ENCODE data around the gene YTHDC2. TPM values are rescaled to one million over a fixed set of nuclear protein-coding genes. Genes with fewer than 3 reads are reported as not detected.
"Not testable (repeated sequence)": the region's sequence is repeated elsewhere in the genome, so short reads cannot be mapped to it uniquely, and the experiment has no call there.

Gene YTHDC2
- total and polyA plus RNA-seq, 5 donors = 6.4 to 21.1 (median 16.2) TPM

- intact Hi-C loops (cut with DNase I) = loop anchor here in 1 of 4 donors (10.0 kb wide), 1 partner anchor 217 kb away; no protein-coding TSS in a partner anchor
- Histone ChIP-seq H3K4me3 (ENCODE audit: low read length) (no peak overlapping the region), H3K4me1 (ENCODE audit: control insufficient read depth, insufficient read depth, low read length) (no peaks in the 10 kb centered on the region), H3K27me3 (ENCODE audit: control insufficient read depth, insufficient read depth) (no peaks in the 10 kb centered on the region), H3K9me3 (ENCODE audit: control insufficient read depth, low read length) (no peaks in the 10 kb centered on the region), H3K27ac (ENCODE audit: low read length) (no peak overlapping the region)
- 49% methylated on average over 1 of the region's 1 CpG for WGBS
- no peak for DNase-seq
- ATAC-seq = no peak
Measured at GRCh38 chr5:113601423-113601822, 87.9 kb downstream of the YTHDC2 start.

- intact Hi-C loops (cut with DNase I) = loop anchor here in 1 of 4 donors (10.0 kb wide), 1 partner anchor 218 kb away; no protein-coding TSS in a partner anchor
- H3K4me3 ChIP-seq (ENCODE audit: low read length); ATAC-seq; H3K27me3 ChIP-seq (ENCODE audit: control insufficient read depth, insufficient read depth); H3K4me1 ChIP-seq (ENCODE audit: control insufficient read depth, insufficient read depth, low read length); DNase-seq; H3K27ac ChIP-seq (ENCODE audit: low read length); H3K9me3 ChIP-seq (ENCODE audit: control insufficient read depth, low read length): not testable (repeated sequence)
- 78% methylated on average over 4 of the region's 4 CpGs for WGBS
Measured at GRCh38 chr5:113603246-113603645, 89.8 kb downstream of the YTHDC2 start.

GRCh38 chr5:113606298-113607134 is 93.0 kb downstream of the YTHDC2 start:
- DNase-seq = peak; percentile 35 to 73 (median 57)

GRCh38 chr5:113607361-113607760 is 93.9 kb downstream of the YTHDC2 start:
- Histone ChIP-seq H3K27ac (ENCODE audit: low read length) (no peak overlapping the region), H3K4me1 (ENCODE audit: control insufficient read depth, insufficient read depth, low read length) (no peaks in the 10 kb centered on the region), H3K27me3 (ENCODE audit: control insufficient read depth, insufficient read depth) (no peaks in the 10 kb centered on the region), H3K9me3 (ENCODE audit: control insufficient read depth, low read length) (no peaks in the 10 kb centered on the region), H3K4me3 (ENCODE audit: low read length) (no peak overlapping the region)
- 65% methylated on average over 3 of the region's 3 CpGs for WGBS
- DNase-seq = no peak
- ATAC-seq = no peak
- intact Hi-C loops (cut with DNase I) = loop anchor here in 1 of 4 donors (5.0 to 10.0 kb wide), 2 partner anchors 223 to 610 kb away; no protein-coding TSS in a partner anchor

More at GRCh38 chr5:113606298-113607134, 93.0 kb downstream of the YTHDC2 start:
- WGBS = 30% methylated on average over 13 of the region's 13 CpGs
- ATAC-seq = peak; percentile 94 to 95
- Histone ChIP-seq H3K9me3 (ENCODE audit: control insufficient read depth, low read length) (no peaks in the 10 kb centered on the region), H3K27me3 (ENCODE audit: control insufficient read depth, insufficient read depth) (no peaks in the 10 kb centered on the region), H3K27ac (ENCODE audit: low read length) (no peak overlapping the region), H3K4me3 (ENCODE audit: low read length) (peak overlapping the region; percentile 18), H3K4me1 (ENCODE audit: control insufficient read depth, insufficient read depth, low read length) (no peaks in the 10 kb centered on the region)
- intact Hi-C loops (cut with DNase I) = loop anchor here in 1 of 4 donors (5.0 to 10.0 kb wide), 2 partner anchors 222 to 609 kb away; no protein-coding TSS in a partner anchor

- no peak for DNase-seq
- Histone ChIP-seq H3K27me3 (ENCODE audit: control insufficient read depth, insufficient read depth) (no peaks in the 10 kb centered on the region), H3K4me1 (ENCODE audit: control insufficient read depth, insufficient read depth, low read length) (no peaks in the 10 kb centered on the region), H3K9me3 (ENCODE audit: control insufficient read depth, low read length) (no peaks in the 10 kb centered on the region), H3K4me3 (ENCODE audit: low read length) (no peak overlapping the region), H3K27ac (ENCODE audit: low read length) (no peak overlapping the region)
- no peak for ATAC-seq
- 47% methylated on average over 3 of the region's 3 CpGs for WGBS
- intact Hi-C loops (cut with DNase I) = loop anchor here in 1 of 4 donors (5.0 to 10.0 kb wide), 2 partner anchors 223 to 611 kb away; no protein-coding TSS in a partner anchor
Measured at GRCh38 chr5:113608113-113608596, 94.7 kb downstream of the YTHDC2 start.

- Histone ChIP-seq H3K27me3 (ENCODE audit: control insufficient read depth, insufficient read depth) (no peaks in the 10 kb centered on the region), H3K4me1 (ENCODE audit: control insufficient read depth, insufficient read depth, low read length) (no peaks in the 10 kb centered on the region), H3K4me3 (ENCODE audit: low read length) (no peak overlapping the region), H3K27ac (ENCODE audit: low read length) (no peak overlapping the region), H3K9me3 (ENCODE audit: control insufficient read depth, low read length) (no peaks in the 10 kb centered on the region)
- intact Hi-C loops (cut with DNase I) = loop anchor here in 1 of 4 donors (10.0 kb wide), 1 partner anchor 843 kb away; no protein-coding TSS in a partner anchor
- DNase-seq (no peak), ATAC-seq (peak; percentile 30 to 48)
- WGBS = under 1% methylated on average over 4 of the region's 4 CpGs
Measured at GRCh38 chr5:113612060-113612496, 98.6 kb downstream of the YTHDC2 start.

GRCh38 chr5:113614191-113614590 is 100.7 kb downstream of the YTHDC2 start:
- Histone ChIP-seq H3K27me3 (ENCODE audit: control insufficient read depth, insufficient read depth) (no peaks in the 10 kb centered on the region), H3K9me3 (ENCODE audit: control insufficient read depth, low read length) (no peaks in the 10 kb centered on the region), H3K27ac (ENCODE audit: low read length) (no peak overlapping the region), H3K4me3 (ENCODE audit: low read length) (no peak overlapping the region), H3K4me1 (ENCODE audit: control insufficient read depth, insufficient read depth, low read length) (no peaks in the 10 kb centered on the region)
- intact Hi-C loops (cut with DNase I) = loop anchor here in 1 of 4 donors (10.0 kb wide), 1 partner anchor 841 kb away; no protein-coding TSS in a partner anchor
- WGBS = 63% methylated on average over 1 of the region's 1 CpG
- ATAC-seq = no peak
- DNase-seq = no peak

- 13% methylated on average over 2 of the region's 2 CpGs for WGBS
- H3K27ac ChIP-seq (ENCODE audit: low read length) = no peak overlapping the region
- no peaks in the 10 kb centered on the region for H3K9me3 ChIP-seq (ENCODE audit: control insufficient read depth, low read length)
- H3K27me3 ChIP-seq (ENCODE audit: control insufficient read depth, insufficient read depth) = no peaks in the 10 kb centered on the region
- DNase-seq (no peak), ATAC-seq (peak; percentile 47 to 71)
- H3K4me3 ChIP-seq (ENCODE audit: low read length) = no peak overlapping the region
- intact Hi-C loops (cut with DNase I) = loop anchor here in 1 of 4 donors (10.0 kb wide), 1 partner anchor 839 kb away; no protein-coding TSS in a partner anchor
- H3K4me1 ChIP-seq (ENCODE audit: control insufficient read depth, insufficient read depth, low read length) = no peaks in the 10 kb centered on the region
Measured at GRCh38 chr5:113615708-113616107, 102.2 kb downstream of the YTHDC2 start.

- H3K4me3 ChIP-seq (ENCODE audit: low read length) = no peak overlapping the region
- H3K9me3 ChIP-seq (ENCODE audit: control insufficient read depth, low read length) = no peaks in the 10 kb centered on the region
- H3K27ac ChIP-seq (ENCODE audit: low read length) = no peak overlapping the region
- WGBS = 95% methylated on average over 33 of the region's 33 CpGs
- peak in 1 of 3 donors; percentile 47 for DNase-seq
- no peaks in the 10 kb centered on the region for H3K4me1 ChIP-seq (ENCODE audit: control insufficient read depth, insufficient read depth, low read length)
- peak in 1 of 2 donors; percentile 40 for ATAC-seq
- intact Hi-C loops (cut with DNase I) = loop anchor here in 1 of 4 donors (10.0 kb wide), 1 partner anchor 838 kb away; no protein-coding TSS in a partner anchor
- no peaks in the 10 kb centered on the region for H3K27me3 ChIP-seq (ENCODE audit: control insufficient read depth, insufficient read depth)
Measured at GRCh38 chr5:113617191-113617796, 103.8 kb downstream of the YTHDC2 start.

GRCh38 chr5:113632996-113633395 is 119.5 kb downstream of the YTHDC2 start:
- ATAC-seq (no peak), DNase-seq (no peak)
- Histone ChIP-seq H3K4me3 (ENCODE audit: low read length) (no peak overlapping the region), H3K27ac (ENCODE audit: low read length) (no peak overlapping the region), H3K4me1 (ENCODE audit: control insufficient read depth, insufficient read depth, low read length) (no peaks in the 10 kb centered on the region), H3K9me3 (ENCODE audit: control insufficient read depth, low read length) (no peaks in the 10 kb centered on the region), H3K27me3 (ENCODE audit: control insufficient read depth, insufficient read depth) (no peaks in the 10 kb centered on the region)
- intact Hi-C loops (cut with DNase I) = no loop called here
